22Rv1 (cell line): ENCODE data around the gene MTM1.

Experiments
- ZFX ChIP-seq: fragments of 450-650 bp; IDR thresholded peaks from 2 replicates; pipeline ENCODE4 v1.6.1; 2017; ENCODE audit warnings: antibody characterized with exemption, borderline replicate concordance
- TF ChIP-seq, protein P1 (sequence below): fragments of 450-650 bp; IDR thresholded peaks from 2 replicates; pipeline ENCODE4 v1.5.1; 2017; ENCODE audit warnings: mild to moderate bottlenecking

DNA sequence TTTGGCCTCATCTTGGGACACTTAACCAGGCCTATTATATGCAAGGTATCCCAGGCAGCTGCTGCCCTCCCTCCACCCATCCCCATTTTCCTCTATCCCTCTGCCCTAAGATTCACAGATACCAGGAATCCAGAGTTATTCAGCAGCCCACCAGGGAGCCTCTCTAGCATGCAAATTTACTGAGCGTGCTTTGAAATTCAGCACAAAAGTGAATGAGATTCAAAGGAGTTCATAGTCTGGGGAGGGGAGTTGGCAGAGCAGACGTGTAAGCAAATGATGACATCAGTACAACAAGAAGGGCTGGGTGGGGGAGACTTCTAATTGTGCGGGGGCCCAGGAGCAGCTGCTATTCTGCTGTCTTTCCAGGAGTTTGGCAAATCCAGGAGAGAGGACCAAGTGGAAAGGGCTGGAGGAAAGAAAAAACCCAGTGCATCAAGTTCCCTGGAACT, 1.7 kb upstream of the MTM1 start:
- TF ChIP-seq, protein P1, sequence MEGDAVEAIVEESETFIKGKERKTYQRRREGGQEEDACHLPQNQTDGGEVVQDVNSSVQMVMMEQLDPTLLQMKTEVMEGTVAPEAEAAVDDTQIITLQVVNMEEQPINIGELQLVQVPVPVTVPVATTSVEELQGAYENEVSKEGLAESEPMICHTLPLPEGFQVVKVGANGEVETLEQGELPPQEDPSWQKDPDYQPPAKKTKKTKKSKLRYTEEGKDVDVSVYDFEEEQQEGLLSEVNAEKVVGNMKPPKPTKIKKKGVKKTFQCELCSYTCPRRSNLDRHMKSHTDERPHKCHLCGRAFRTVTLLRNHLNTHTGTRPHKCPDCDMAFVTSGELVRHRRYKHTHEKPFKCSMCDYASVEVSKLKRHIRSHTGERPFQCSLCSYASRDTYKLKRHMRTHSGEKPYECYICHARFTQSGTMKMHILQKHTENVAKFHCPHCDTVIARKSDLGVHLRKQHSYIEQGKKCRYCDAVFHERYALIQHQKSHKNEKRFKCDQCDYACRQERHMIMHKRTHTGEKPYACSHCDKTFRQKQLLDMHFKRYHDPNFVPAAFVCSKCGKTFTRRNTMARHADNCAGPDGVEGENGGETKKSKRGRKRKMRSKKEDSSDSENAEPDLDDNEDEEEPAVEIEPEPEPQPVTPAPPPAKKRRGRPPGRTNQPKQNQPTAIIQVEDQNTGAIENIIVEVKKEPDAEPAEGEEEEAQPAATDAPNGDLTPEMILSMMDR, result no peak
- no peak for TF ChIP-seq ZFX
